K562 (cell line): ENCODE data around the gene SEPTIN1. TPM values are rescaled to one million over a fixed set of nuclear protein-coding genes. Genes with fewer than 3 reads are reported as not detected.

ENCODE experiments used
- CREB3 ChIP-seq: fragments of 450-650 bp; conservative IDR thresholded peaks from 2 replicates; pipeline ENCODE4 v1.6.1; 2016; ENCODE audit warnings: missing genetic modification characterization, low read depth, mild to moderate bottlenecking, missing compliant biosample characterization, moderate library complexity
- CTBP1 ChIP-seq: fragments of 450-650 bp; IDR thresholded peaks from 2 replicates; pipeline ENCODE4 v1.6.1; 2016; ENCODE audit warnings: borderline replicate concordance
- FOXJ2 ChIP-seq: fragments of 200-800 bp; sonication (Bioruptor generic); IDR thresholded peaks from 2 replicates; pipeline ENCODE4 v1.6.1; 2016; ENCODE audit warnings: missing genetic modification characterization, missing compliant biosample characterization
- ILK ChIP-seq: fragments of 450-650 bp; IDR thresholded peaks from 2 replicates; pipeline ENCODE4 v1.6.1; 2016; ENCODE audit warnings: missing genetic modification characterization, low read depth, mild to moderate bottlenecking, missing compliant biosample characterization, moderate library complexity, borderline replicate concordance
- KAT7 ChIP-seq: sonication (generic); formaldehyde crosslinking; IDR thresholded peaks from 2 replicates; pipeline ENCODE4 v1.8.0; 2022; ENCODE audit warnings: missing genetic modification reagents, mild to moderate bottlenecking, borderline replicate concordance
- NCOA4 ChIP-seq: fragments of 450-650 bp; IDR thresholded peaks from 2 replicates; pipeline ENCODE4 v1.6.1; 2018; ENCODE audit warnings: mild to moderate bottlenecking; ENCODE audit not compliant: partially characterized antibody
- PTBP1 ChIP-seq: fragments of 200-400 bp; formaldehyde crosslinking; IDR thresholded peaks from 2 replicates; pipeline ENCODE4 v1.6.1; 2017; ENCODE audit warnings: low read depth, low read length
- SMARCA5 ChIP-seq: fragments of 450-650 bp; IDR thresholded peaks from 2 replicates; pipeline ENCODE4 v1.6.1; 2016
- SMARCC2 ChIP-seq: fragments of 450-650 bp; IDR thresholded peaks from 2 replicates; pipeline ENCODE4 v1.6.1; 2017; ENCODE audit warnings: antibody characterized with exemption, moderate library complexity, mild to moderate bottlenecking, low read depth
- ZBTB33 ChIP-seq: sonication (generic); formaldehyde crosslinking; IDR thresholded peaks from 2 replicates; pipeline ENCODE4 v1.8.1; 2023; ENCODE audit warnings: mild to moderate bottlenecking, missing genetic modification reagents
- ZNF143 ChIP-seq: sonication (generic); formaldehyde crosslinking; IDR thresholded peaks from 2 replicates; pipeline ENCODE4 v1.9.0; 2022; ENCODE audit warnings: mild to moderate bottlenecking, missing genetic modification reagents
- ZNF146 ChIP-seq: IDR thresholded peaks from one replicate; pipeline ENCODE4 v1.6.1; 2018; ENCODE audit warnings: missing compliant biosample characterization; ENCODE audit not compliant: unreplicated experiment
- ZNF184 ChIP-seq: sonication (generic); formaldehyde crosslinking; IDR thresholded peaks from 2 replicates; pipeline ENCODE4 v1.5.0; 2020; ENCODE audit warnings: missing genetic modification reagents
- ZNF217 ChIP-seq: sonication (generic); formaldehyde crosslinking; IDR thresholded peaks from 2 replicates; pipeline ENCODE4 v1.8.0; 2022; ENCODE audit warnings: mild to moderate bottlenecking, missing genetic modification reagents
- ZNF347 ChIP-seq: fragments of 450-650 bp; formaldehyde crosslinking; IDR thresholded peaks from 2 replicates; pipeline ENCODE4 v1.4.0; 2020; ENCODE audit warnings: low read depth, mild to moderate bottlenecking, moderate library complexity
- ZNF551 ChIP-seq: fragments of 250-450 bp; sonication (Bioruptor Pico); IDR thresholded peaks from 2 replicates; pipeline ENCODE4 v1.5.0; 2021; ENCODE audit warnings: mild to moderate bottlenecking, moderate library complexity
- ZZZ3 ChIP-seq: fragments of 450-650 bp; IDR thresholded peaks from 2 replicates; pipeline ENCODE4 v1.6.1; 2016; ENCODE audit warnings: antibody characterized with exemption, mild to moderate bottlenecking, moderate library complexity
- polyA plus RNA-seq, 8 experiments: library from polyadenylated mRNA; depleted of rRNA in 4 of 8; stranded (reverse) in 5 of 8; unstranded in 3 of 8; fragments of >200 nt; fragmentation: Nextera tagmentation in 2 of 8; fragmentation: Illumina TruSeq in 1 of 8; extraction: Ambion mirVana in 2 of 8; extraction: Trizol in 1 of 8; gene quantifications; 2 replicates each; pipeline versions ENCODE4 v1.2.1 to v1.2.3, GENCODE V29; 2011 to 2014; ENCODE audit warnings: inconsistent platforms in 1 of 8, missing spikeins in 1 of 8
- total RNA-seq, 7 experiments: library from RNA; depleted of rRNA in 6 of 7; stranded (reverse); fragments of >200 nt in 6 of 7; fragmentation: Illumina TruSeq in 2 of 7; extraction: Trizol in 2 of 7; gene quantifications; 2 replicates each; pipeline versions ENCODE4 v1.2.1 to v1.2.3, GENCODE V29; 2011 to 2021; ENCODE audit warnings: low replicate concordance in 1 of 7
- TF ChIP-seq, protein P1 (sequence below), 2 experiments: fragments of 450-650 bp; IDR thresholded peaks; 2 replicates each; pipeline ENCODE4 v1.6.1; 2016; ENCODE audit warnings: mild to moderate bottlenecking in 2 of 2, borderline replicate concordance in 1 of 2, low read depth in 1 of 2, moderate library complexity in 1 of 2

Gene SEPTIN1
- total and polyA plus RNA-seq, 9 of the 15 experiments (the other 6 are each of a cell fraction or from before 2014, with no cell fraction given), result 0.23 to 5.6 (median 1.7) TPM; not detected in 1

GRCh38 chr16:30430428-30430970 is 48.1 kb upstream of the SEPTIN1 start (continued):
- TF ChIP-seq, protein P1, sequence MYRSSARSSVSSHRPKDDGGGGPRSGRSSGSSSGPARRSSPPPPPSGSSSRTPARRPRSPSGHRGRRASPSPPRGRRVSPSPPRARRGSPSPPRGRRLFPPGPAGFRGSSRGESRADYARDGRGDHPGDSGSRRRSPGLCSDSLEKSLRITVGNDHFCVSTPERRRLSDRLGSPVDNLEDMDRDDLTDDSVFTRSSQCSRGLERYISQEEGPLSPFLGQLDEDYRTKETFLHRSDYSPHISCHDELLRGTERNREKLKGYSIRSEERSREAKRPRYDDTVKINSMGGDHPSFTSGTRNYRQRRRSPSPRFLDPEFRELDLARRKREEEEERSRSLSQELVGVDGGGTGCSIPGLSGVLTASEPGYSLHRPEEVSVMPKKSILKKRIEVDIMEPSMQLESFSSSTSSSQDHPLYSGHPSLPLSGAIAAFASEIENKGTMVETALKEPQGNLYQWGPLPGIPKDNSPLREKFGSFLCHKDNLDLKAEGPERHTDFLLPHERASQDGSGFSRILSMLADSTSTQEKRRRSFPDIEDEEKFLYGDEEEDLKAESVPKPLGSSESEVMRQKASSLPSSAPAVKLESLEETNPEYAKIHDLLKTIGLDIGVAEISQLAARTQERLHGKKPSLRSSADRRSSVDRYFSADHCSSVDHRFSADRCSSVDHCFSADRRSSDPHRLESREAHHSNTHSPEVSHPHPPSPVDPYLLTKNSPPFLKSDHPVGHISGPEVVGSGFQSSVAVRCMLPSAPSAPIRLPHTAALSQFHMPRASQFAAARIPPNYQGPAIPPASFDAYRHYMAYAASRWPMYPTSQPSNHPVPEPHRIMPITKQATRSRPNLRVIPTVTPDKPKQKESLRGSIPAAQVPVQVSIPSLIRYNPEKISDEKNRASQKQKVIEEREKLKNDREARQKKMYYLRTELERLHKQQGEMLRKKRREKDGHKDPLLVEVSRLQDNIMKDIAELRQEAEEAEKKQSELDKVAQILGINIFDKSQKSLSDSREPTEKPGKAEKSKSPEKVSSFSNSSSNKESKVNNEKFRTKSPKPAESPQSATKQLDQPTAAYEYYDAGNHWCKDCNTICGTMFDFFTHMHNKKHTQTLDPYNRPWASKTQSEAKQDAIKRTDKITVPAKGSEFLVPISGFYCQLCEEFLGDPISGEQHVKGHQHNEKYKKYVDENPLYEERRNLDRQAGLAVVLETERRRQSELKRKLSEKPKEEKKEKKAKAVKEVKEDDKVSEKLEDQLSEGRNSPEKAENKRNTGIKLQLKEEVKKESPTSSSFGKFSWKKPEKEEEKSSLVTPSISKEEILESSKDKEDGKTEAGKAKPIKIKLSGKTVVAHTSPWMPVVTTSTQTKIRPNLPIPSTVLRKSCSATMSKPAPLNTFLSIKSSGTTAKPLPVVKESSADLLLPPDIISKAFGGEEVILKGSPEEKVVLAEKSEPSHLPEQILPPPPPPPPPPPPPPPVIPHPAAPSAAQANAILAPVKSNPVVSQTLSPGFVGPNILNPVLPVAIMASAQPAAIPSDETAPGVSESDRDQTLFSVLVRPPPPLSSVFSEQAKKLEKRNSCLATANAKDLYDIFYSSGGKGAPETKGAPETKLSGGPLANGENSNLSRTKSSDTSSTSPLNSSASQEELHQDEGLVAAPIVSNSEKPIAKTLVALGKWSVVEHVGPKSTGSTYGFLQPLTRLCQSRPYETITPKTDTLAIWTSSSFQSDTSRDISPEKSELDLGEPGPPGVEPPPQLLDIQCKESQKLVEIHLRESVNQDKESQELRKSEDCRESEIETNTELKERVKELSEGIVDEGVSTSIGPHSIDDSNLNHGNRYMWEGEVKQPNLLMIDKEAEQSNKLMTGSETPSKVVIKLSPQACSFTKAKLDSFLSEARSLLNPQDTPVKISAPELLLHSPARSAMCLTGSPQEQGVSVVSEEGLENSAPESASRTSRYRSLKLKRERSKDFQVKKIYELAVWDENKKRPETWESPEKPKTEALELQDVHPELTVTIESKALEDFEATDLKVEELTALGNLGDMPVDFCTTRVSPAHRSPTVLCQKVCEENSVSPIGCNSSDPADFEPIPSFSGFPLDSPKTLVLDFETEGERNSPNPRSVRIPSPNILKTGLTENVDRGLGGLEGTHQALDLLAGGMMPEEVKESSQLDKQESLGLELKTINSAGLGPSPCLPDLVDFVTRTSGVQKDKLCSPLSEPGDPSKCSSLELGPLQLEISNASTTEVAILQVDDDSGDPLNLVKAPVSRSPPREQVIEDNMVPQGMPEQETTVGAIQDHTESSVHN (IDR thresholded peaks at IDR 0.05; ENCODE audit: borderline replicate concordance in 1 of 2, low read depth in 1 of 2), result no peak
- TF ChIP-seq ILK (tag), result no peak
- no peak for TF ChIP-seq CREB3
- TF ChIP-seq ZNF217 (CRISPR knock-in tag), result no peak
- no peak for TF ChIP-seq ZNF551 (CRISPR knock-in tag)
- peak; percentile 56; the same call in 1 of the 2 replicates for TF ChIP-seq SMARCC2
- TF ChIP-seq KAT7 (CRISPR knock-in tag), result 0 out of 2 replicates have a peak, but pooled peaks have one; percentile 5
- peak; percentile 10 for TF ChIP-seq ZNF146 (CRISPR knock-in tag)
- no peak for TF ChIP-seq ZZZ3
- no peak for TF ChIP-seq NCOA4
- TF ChIP-seq CTBP1, result peak; percentile 56; the same call in 1 of the 2 replicates
- TF ChIP-seq ZNF347 (CRISPR knock-in tag), result no peak
- TF ChIP-seq SMARCA5, result no peak
- peak; percentile 87 for TF ChIP-seq ZBTB33 (CRISPR knock-in tag)
- TF ChIP-seq ZNF184, result no peak
- TF ChIP-seq PTBP1, result 0 out of 2 replicates have a peak, but pooled peaks have one; percentile 55
- TF ChIP-seq ZNF143 (CRISPR knock-in tag), result no peak
- no peak for TF ChIP-seq FOXJ2 (tag)
